Activated CD4-positive, CD25-positive, alpha-beta regulatory T cell (primary cell): ENCODE results near the gene ZNF366.

Experiments
- DNase-seq, 4 experiments: peaks; one replicate each; lab custom pipeline; 2025; lab: John Stamatoyannopoulos, UW

ZNF366 gene

GRCh38 chr5:72465601-72466563, 41.3 kb downstream of the ZNF366 start:
- no peak for DNase-seq

- DNase-seq, result no peak
Measured at GRCh38 chr5:72465066-72465465, 42.1 kb downstream of the ZNF366 start.

GRCh38 chr5:72464071-72464470, 43.1 kb downstream of the ZNF366 start:
- DNase-seq, result no peak

- no peak for DNase-seq
Measured at GRCh38 chr5:72463449-72464052, 43.7 kb downstream of the ZNF366 start.

GRCh38 chr5:72460413-72460812, 46.8 kb downstream of the ZNF366 start:
- DNase-seq, result no peak

- no peak for DNase-seq
Measured at GRCh38 chr5:72459913-72460312, 47.3 kb downstream of the ZNF366 start.

- no peak for DNase-seq
Measured at GRCh38 chr5:72459089-72459661, 48.0 kb downstream of the ZNF366 start.

GRCh38 chr5:72458407-72458806, 48.8 kb downstream of the ZNF366 start:
- DNase-seq, result no peak

GRCh38 chr5:72457491-72457890, 49.7 kb downstream of the ZNF366 start:
- no peak for DNase-seq

- DNase-seq, result no peak
Measured at GRCh38 chr5:72456391-72457074, 50.7 kb downstream of the ZNF366 start.

GRCh38 chr5:72455476-72455875, 51.7 kb downstream of the ZNF366 start:
- DNase-seq, result no peak

GRCh38 chr5:72454996-72455395, 52.2 kb downstream of the ZNF366 start:
- no peak for DNase-seq

GRCh38 chr5:72453246-72453775, 53.9 kb downstream of the ZNF366 start:
- DNase-seq, result no peak

- DNase-seq, result no peak
Measured at GRCh38 chr5:72452515-72453245, 54.5 kb downstream of the ZNF366 start.

- no peak for DNase-seq
Measured at GRCh38 chr5:72451741-72452505, 55.3 kb downstream of the ZNF366 start.

- DNase-seq, result no peak
Measured at GRCh38 chr5:72448368-72448767, 58.8 kb downstream of the ZNF366 start.

GRCh38 chr5:72447751-72448150, 59.5 kb downstream of the ZNF366 start:
- DNase-seq, result no peak

GRCh38 chr5:72445969-72446368, 61.2 kb downstream of the ZNF366 start:
- no peak for DNase-seq

- DNase-seq, result no peak
Measured at GRCh38 chr5:72443883-72444282, 63.3 kb downstream of the ZNF366 start.

- DNase-seq, result no peak
Measured at GRCh38 chr5:72441862-72442540, 65.2 kb downstream of the ZNF366 start.
